AG04450 (cell line): ENCODE data around the gene FIBCD1. TPM values are rescaled to one million over a fixed set of nuclear protein-coding genes. Genes with fewer than 3 reads are reported as not detected.

Source experiments
- CTCF ChIA-PET: fragments of 300-600, 350-600 bp; formaldehyde crosslinking; extraction: SDS; loops from one replicate; lab custom pipeline; 2022; ENCODE audit warnings: antibody characterized with exemption, inconsistent platforms; lab: Charles Lee
- POLR2A ChIA-PET: fragments of 350-600 bp; formaldehyde crosslinking; extraction: SDS; loops from one replicate; lab custom pipeline; 2021; ENCODE audit warnings: antibody characterized with exemption, inconsistent platforms; lab: Yijun Ruan, JAX
- DNase-seq: peaks from one replicate; pipeline ENCODE4 v3.0.0-alpha.2; 2011; ENCODE audit warnings: low read depth, low spot score
- H3K27ac ChIP-seq: one replicate; pipeline ENCODE4 v1.5.1; 2012; ENCODE audit warnings: low read depth, low read length, control low read depth
- H3K27me3 ChIP-seq: one replicate; pipeline ENCODE4 v1.6.0; 2012; ENCODE audit warnings: low read length; ENCODE audit not compliant: control insufficient read depth, insufficient read depth
- H3K4me3 ChIP-seq: 2 replicates; pipeline ENCODE4 v1.5.1; 2011; ENCODE audit warnings: mild to moderate bottlenecking, low read depth, low read length, control low read depth
- H3K9me3 ChIP-seq: 2 replicates; pipeline ENCODE4 v1.5.1; 2012; ENCODE audit warnings: low read length; ENCODE audit not compliant: control insufficient read depth, insufficient read depth
- polyA plus RNA-seq: library from polyadenylated mRNA; depleted of rRNA; stranded (reverse); fragments of >200 nt; gene quantifications from 2 replicates; pipeline ENCODE4 v1.2.3, GENCODE V29; 2011
- TF ChIP-seq, protein P1 (sequence below): IDR thresholded peaks from 2 replicates; pipeline ENCODE4 v1.5.1; 2011; ENCODE audit warnings: low read depth, low read length, control low read depth, inconsistent platforms

Gene FIBCD1
- polyA plus RNA-seq, 1 experiment = 2.2 TPM

DNA sequence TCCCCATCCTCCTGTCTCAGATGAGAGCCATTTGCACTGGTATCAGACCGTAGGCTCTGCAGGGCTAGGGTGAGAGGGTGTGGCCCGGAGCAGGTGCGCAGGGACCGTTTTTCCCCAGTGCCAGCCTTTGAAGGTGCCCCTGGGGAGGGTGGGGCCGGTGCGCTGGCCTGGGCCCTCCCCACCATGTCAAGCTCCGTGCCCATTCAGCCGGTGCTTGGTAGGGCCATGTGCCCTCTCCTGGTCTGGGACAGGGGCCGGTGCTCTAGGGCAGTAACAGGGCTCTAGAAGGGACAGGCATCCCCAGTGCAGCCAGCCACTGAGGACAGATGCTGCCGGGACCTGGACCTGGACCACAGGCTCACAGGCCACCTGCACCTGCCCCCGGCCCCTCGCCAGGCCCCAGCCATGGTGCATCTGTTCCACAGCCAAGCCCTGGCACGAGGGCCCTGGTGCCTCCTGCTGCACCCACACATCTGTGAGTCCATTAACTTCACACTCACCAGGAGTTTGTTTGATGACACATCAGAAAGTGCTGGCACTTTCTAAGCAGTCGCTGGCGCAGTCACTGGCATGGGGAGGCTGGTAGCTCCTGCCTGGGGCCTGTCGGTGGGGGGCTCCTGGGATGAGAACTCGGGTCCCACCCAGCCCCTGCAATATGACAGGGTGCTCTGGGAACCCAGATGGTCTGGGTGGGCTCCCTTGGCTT is 37.4 kb downstream of the FIBCD1 start:
- no peak overlapping the region for H3K27ac ChIP-seq
- POLR2A ChIA-PET = no interaction called here
- CTCF ChIA-PET = no interaction called here
- DNase-seq = no peak
- H3K4me3 ChIP-seq = no peak overlapping the region
- no peaks in the 10 kb centered on the region for H3K27me3 ChIP-seq
- no peaks in the 10 kb centered on the region; the same call in 1 of the 2 replicates for H3K9me3 ChIP-seq
- TF ChIP-seq, protein P1, sequence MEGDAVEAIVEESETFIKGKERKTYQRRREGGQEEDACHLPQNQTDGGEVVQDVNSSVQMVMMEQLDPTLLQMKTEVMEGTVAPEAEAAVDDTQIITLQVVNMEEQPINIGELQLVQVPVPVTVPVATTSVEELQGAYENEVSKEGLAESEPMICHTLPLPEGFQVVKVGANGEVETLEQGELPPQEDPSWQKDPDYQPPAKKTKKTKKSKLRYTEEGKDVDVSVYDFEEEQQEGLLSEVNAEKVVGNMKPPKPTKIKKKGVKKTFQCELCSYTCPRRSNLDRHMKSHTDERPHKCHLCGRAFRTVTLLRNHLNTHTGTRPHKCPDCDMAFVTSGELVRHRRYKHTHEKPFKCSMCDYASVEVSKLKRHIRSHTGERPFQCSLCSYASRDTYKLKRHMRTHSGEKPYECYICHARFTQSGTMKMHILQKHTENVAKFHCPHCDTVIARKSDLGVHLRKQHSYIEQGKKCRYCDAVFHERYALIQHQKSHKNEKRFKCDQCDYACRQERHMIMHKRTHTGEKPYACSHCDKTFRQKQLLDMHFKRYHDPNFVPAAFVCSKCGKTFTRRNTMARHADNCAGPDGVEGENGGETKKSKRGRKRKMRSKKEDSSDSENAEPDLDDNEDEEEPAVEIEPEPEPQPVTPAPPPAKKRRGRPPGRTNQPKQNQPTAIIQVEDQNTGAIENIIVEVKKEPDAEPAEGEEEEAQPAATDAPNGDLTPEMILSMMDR = no peak

DNA sequence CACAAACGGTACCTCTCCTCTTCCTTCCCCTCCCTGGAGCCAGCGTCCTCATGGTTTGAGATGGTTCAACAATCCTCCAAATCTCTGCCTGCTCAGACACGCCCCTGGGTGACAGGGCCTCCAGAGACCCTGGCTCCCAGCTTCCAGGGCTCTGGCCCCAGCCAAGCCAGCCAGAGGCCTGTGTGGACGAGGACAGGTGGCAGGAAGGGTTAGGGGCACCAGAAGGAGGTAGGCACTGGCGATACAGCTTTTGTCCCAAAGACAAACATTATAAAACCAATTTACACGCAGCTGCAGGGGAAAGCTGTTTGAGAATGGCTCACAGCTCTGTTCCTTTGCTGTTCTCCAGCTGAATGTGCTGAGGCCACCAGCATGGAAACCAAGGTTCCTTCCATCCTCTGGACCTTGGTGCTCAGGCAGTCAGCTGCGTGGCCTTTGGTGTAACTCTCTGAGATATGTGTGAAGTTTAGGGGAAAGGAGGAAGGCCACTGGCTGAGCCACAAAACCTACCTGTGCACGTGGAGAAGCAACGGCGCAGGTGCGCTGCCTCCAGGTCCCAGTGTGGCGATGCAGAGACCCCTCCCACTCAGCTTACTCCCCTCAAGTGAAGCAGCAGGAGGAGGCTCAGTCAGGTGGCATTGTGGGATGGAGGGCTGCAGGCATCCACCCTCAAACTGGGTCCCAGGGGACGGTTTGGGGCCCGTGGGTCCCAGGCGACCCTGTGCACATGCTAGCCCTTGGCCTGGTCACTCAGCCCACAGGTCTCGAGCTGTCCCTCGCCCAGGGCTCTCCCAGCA is 38.1 kb downstream of the FIBCD1 start:
- CTCF ChIA-PET = interaction anchor here (0.6 kb wide), 1 partner anchor 200 kb away, joined by 3 read pairs; no protein-coding TSS in a partner anchor
- no peak overlapping the region for H3K27ac ChIP-seq
- H3K9me3 ChIP-seq = no peaks in the 10 kb centered on the region; the same call in 1 of the 2 replicates
- H3K4me3 ChIP-seq = no peak overlapping the region
- POLR2A ChIA-PET = no interaction called here
- TF ChIP-seq, protein P1 = no peak
- no peaks in the 10 kb centered on the region for H3K27me3 ChIP-seq
- DNase-seq = no peak

DNA sequence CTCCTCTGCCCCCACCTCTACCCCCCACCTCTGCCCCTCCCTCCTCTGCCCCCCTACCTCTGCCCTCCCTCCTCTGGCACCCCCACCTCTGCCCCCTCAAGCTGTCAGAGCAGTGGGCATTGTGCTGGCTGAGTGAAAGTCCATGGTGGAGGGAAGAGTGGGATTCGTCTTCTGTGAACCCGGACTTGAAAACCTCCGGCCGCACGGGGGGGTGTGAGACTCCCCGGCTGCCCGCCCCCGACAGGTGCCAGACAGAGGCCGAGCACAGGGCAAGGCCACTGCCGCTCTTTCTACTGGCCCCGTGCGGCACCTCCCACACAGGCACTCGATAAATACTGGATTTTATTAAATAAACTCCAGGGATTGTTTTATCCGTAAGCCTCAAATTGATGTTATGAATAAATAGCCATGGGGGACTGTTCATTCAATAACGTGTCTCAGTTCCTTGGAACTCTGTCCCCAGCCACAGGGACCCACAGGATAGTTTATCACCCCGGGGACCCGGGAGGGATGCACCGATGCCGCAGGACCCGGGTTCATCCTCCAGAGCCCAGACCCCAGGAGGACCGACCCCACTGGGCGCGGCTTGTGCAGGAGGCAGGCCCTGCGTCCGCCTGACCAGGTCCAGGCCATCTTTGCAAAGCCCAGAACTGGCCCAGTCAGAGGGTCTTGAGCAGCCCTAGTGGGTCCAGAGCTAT is 39.8 kb downstream of the FIBCD1 start:
- no peak overlapping the region for H3K4me3 ChIP-seq
- H3K27me3 ChIP-seq = no peaks in the 10 kb centered on the region
- ChIA-PET POLR2A (no interaction called here), CTCF (interaction anchor here (0.6 to 1.6 kb wide), 2 partner anchors 33 to 147 kb away, joined by 3 to 4 read pairs; no protein-coding TSS in a partner anchor)
- TF ChIP-seq, protein P1 = no peak
- no peak for DNase-seq
- H3K9me3 ChIP-seq = no peaks in the 10 kb centered on the region; the same call in 1 of the 2 replicates
- H3K27ac ChIP-seq = no peak overlapping the region

DNA sequence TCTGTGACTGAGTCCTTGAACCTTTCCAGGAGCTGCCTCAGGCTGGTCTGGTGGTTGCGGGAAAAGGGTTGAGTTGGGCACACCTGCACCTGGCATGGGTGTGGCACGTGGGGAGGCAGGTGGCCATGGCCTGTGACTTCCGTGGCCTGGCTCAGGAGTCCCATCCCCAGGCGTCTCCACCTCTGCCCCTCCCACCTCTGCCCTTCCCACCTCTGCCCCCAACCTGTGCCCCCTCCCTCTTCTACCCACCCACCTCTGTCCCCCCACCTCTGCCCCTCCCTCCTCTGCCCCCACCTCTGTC is 40.5 kb downstream of the FIBCD1 start:
- Histone ChIP-seq H3K9me3 (no peaks in the 10 kb centered on the region; the same call in 1 of the 2 replicates), H3K27me3 (no peaks in the 10 kb centered on the region), H3K4me3 (no peak overlapping the region), H3K27ac (no peak overlapping the region)
- no peak for DNase-seq
- ChIA-PET CTCF (no interaction called here), POLR2A (no interaction called here)
- TF ChIP-seq, protein P1 = no peak
